SW480 (cell line): ENCODE data around the gene PSMD6.

ENCODE experiments used
- DNase-seq: peaks from one replicate; pipeline ENCODE4 v3.0.0-alpha.2; 2016; ENCODE audit warnings: low spot score

PSMD6 gene

GRCh38 chr3:64008487-64009351, 14.6 kb downstream of the PSMD6 start:
- DNase-seq = no peak

- DNase-seq = no peak
Observed at GRCh38 chr3:64008017-64008416, 15.3 kb downstream of the PSMD6 start.

GRCh38 chr3:64003589-64003988, 19.7 kb downstream of the PSMD6 start:
- DNase-seq = no peak

GRCh38 chr3:64002233-64002632, 21.1 kb downstream of the PSMD6 start:
- no peak for DNase-seq

- DNase-seq = no peak
Observed at GRCh38 chr3:64000453-64001055, 22.7 kb downstream of the PSMD6 start.

GRCh38 chr3:63998852-63999754, 24.2 kb downstream of the PSMD6 start:
- DNase-seq = no peak

- peak; percentile 62 for DNase-seq
Observed at GRCh38 chr3:63995086-63995485, 28.2 kb downstream of the PSMD6 start.

- DNase-seq = peak; percentile 60
Observed at GRCh38 chr3:63993653-63994079, 29.6 kb downstream of the PSMD6 start.

GRCh38 chr3:63992516-63993209, 30.6 kb downstream of the PSMD6 start:
- DNase-seq = no peak

- no peak for DNase-seq
Observed at GRCh38 chr3:63991666-63992065, 31.6 kb downstream of the PSMD6 start.

GRCh38 chr3:63990733-63991132, 32.6 kb downstream of the PSMD6 start:
- DNase-seq = no peak

- DNase-seq = no peak
Observed at GRCh38 chr3:63990204-63990603, 33.1 kb downstream of the PSMD6 start.

- DNase-seq = no peak
Observed at GRCh38 chr3:63988943-63989342, 34.4 kb downstream of the PSMD6 start.

GRCh38 chr3:63986831-63987230, 36.5 kb downstream of the PSMD6 start:
- DNase-seq = no peak

- no peak for DNase-seq
Observed at GRCh38 chr3:63986146-63986545, 37.1 kb downstream of the PSMD6 start.

GRCh38 chr3:63984391-63984790, 38.9 kb downstream of the PSMD6 start:
- DNase-seq = no peak

GRCh38 chr3:63981980-63982379, 41.3 kb downstream of the PSMD6 start:
- no peak for DNase-seq

GRCh38 chr3:63980830-63981498, 42.3 kb downstream of the PSMD6 start:
- no peak for DNase-seq

GRCh38 chr3:63980019-63980418, 43.3 kb downstream of the PSMD6 start:
- DNase-seq = no peak

- no peak for DNase-seq
Observed at GRCh38 chr3:63979093-63979885, 44.0 kb downstream of the PSMD6 start.

- DNase-seq = no peak
Observed at GRCh38 chr3:63977893-63978292, 45.4 kb downstream of the PSMD6 start.
